PC-9 (cell line): ENCODE results near the gene FXYD6.

Experiments
- EZH2 ChIP-seq: fragments of 200-600 bp; sonication (generic); IDR thresholded peaks from 2 replicates; pipeline ENCODE4 v1.8.0; 2017; ENCODE audit warnings: antibody characterized with exemption, low read depth
- TF ChIP-seq, protein P1 (sequence below): fragments of 200-600 bp; sonication (generic); conservative IDR thresholded peaks from 2 replicates; pipeline ENCODE4 v1.6.1; 2017; ENCODE audit warnings: mixed run types, antibody characterized with exemption, mild to moderate bottlenecking, moderate library complexity

DNA sequence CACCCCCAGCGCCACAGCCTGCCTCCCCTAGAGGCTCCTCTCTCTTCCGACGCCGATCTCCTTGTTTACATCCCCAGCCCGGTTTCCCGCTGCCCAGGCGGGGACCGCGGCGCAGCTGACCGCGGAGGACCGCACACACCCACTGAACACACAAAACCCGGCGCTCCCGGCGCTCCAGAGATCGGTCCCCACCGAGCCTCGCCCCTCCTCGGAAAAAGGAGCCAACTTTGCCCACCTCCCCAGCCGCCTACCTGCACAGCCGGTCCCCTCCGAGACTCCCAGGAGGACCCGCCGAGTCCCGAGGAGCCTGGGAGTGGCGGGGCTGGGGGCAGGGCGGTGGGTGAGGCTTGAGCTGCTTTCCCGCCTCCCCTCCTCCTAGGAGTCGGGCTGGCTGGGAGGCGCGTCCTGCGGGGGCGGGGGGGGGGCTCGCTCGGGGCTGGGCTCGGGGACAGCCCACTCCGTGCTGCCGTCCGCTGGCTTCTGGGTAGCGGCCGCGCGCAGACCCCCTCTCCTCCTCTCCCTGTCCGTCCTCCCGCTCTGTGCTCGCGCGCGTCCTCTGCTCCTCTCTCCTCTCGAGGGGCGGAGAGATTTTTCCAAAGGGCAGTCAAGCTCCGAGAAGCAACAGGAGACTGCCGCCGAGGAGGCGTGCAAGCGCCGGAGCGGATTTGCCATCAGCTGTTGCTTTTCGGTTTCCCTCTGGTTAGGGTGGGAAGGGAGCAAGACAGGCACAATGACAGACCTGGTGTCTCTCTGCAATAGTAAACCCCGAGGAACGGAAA, at the start of gene FXYD6:
- TF ChIP-seq, protein P1, sequence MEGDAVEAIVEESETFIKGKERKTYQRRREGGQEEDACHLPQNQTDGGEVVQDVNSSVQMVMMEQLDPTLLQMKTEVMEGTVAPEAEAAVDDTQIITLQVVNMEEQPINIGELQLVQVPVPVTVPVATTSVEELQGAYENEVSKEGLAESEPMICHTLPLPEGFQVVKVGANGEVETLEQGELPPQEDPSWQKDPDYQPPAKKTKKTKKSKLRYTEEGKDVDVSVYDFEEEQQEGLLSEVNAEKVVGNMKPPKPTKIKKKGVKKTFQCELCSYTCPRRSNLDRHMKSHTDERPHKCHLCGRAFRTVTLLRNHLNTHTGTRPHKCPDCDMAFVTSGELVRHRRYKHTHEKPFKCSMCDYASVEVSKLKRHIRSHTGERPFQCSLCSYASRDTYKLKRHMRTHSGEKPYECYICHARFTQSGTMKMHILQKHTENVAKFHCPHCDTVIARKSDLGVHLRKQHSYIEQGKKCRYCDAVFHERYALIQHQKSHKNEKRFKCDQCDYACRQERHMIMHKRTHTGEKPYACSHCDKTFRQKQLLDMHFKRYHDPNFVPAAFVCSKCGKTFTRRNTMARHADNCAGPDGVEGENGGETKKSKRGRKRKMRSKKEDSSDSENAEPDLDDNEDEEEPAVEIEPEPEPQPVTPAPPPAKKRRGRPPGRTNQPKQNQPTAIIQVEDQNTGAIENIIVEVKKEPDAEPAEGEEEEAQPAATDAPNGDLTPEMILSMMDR, result no peak
- TF ChIP-seq EZH2, result no peak
